Sciatic nerve (tissue), 2 donors: ENCODE results near the gene PC. TPM values are rescaled to one million over a fixed set of nuclear protein-coding genes. Genes with fewer than 3 reads are reported as not detected.
"Not testable (repeated sequence)": the region's sequence is repeated elsewhere in the genome, so short reads cannot be mapped to it uniquely, and the experiment has no call there.

Source experiments
- ATAC-seq: fragments of 200-7000 bp; cut with Tn5 transposase; one replicate; pipeline ENCODE4 v1.9.1; 2020; ENCODE audit warnings: mild to moderate bottlenecking, moderate library complexity
- DNase-seq: peaks from one replicate; pipeline ENCODE4 v3.0.0-alpha.2; 2020; ENCODE audit warnings: low spot score
- intact Hi-C: fragments of 100-400 bp; cut with DNase I; formaldehyde crosslinking; loops from one replicate; pipeline ENCODE4 v1.14.2; 2022
- total RNA-seq: library from RNA; stranded (reverse); fragmentation: NEBNext Ultra II Directional; extraction: Animal tissue kit (Norgen Biotek cat#: 25700); gene quantifications from one replicate; pipeline ENCODE4 v1.2.1, GENCODE V29; 2021
- donor health status: DM: no; HTN: no; CAD: no.
- donor health status: DM: no; HTN: no; CAD: no.

Gene PC
- total RNA-seq, 1 donor from 2014 or later: 103 TPM

DNA sequence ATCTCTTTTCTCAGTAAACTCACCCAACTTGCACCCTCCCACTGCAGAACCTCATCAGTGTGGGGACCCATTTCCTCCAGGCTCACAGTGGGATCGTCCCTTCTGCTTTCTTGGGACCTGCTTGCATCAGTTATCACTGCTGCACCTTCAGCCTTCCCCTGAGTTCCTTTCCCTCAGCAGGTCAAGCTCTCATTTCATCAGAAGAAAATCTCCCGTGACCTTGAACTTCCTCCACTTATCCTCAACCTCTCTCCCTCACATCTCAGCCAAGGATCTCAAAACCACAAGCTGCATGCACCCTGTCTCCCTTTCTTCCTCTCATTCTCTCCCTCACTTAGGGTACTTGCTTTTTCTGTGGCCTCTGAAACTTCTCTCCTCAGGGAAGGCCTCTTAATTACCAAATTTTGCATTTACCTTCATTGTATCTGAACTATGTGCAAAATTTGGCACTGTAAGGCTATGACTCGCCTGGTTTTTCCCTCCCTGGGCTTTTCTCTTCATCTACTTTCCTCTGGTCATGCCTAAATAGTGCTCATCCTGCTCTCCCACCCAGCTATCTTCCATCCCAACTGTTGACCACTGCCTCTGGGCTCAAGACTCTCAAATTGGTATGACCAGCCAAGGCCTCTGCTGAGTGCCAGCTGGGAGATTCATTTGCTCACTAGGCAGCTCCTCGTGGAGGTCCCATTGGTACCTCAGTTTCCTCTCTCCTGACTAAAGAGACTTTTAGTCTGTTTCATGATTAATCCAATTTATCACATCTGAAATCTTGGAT is 117.7 kb downstream of the PC start:
- intact Hi-C loops: no loop called here
- DNase-seq (no peak), ATAC-seq (no peak)

DNA sequence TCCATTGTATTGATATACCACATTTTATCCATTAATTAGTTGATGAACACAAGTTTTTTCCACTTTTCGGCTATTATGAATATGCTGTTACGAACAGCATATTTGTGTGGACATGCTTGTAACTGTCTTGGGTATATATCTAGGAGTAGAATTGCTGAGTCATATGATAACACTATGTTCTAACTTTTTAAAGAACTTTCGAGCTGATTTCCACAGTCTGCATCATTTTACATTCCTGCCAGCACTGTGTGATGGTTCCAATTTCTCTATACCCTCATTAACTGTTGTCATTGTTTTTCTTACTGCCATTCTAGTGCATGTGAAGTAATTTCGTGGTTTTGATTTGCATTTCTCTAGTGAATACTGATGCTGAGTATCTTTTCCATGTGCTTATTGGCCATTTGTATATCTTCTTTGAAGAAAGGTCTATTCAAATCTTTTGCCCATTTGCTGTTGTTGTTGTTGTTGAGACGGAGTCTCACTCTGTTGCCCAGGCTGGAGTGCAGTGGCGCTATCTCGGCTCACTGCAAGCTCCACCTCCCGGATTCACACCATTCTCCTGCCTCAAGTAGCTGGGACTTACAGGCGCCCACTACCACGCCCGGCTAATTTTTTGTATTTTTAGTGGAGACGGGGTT is 122.3 kb downstream of the PC start:
- DNase-seq: no peak
- no peak for ATAC-seq
- intact Hi-C loops: loop anchor here (5.0 to 10.0 kb wide), 2 partner anchors 139 to 401 kb away; partner anchors contain the start of gene MRPL11

DNA sequence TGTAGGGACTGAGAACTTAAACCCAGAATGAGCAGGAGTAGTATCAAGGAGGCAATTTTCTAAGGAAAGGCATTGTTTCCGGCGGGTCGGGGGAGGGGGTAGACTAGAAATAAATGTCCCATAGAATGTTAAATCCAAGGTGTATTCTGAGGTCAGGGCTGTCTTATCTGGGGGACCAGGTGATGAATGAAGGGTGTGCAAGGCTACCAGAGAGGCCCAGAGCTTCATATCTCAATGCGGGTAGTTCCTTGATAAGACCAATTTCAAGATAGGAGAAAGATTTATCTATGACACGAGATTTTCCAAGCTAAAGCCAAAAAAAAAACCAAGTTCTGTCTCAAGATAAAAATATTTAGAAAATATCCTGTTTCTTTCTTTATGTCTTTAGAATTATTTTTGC is 123.2 kb downstream of the PC start:
- ATAC-seq: no peak
- intact Hi-C loops: loop anchor here (5.0 to 10.0 kb wide), 2 partner anchors 138 to 400 kb away; partner anchors contain the start of gene MRPL11
- no peak for DNase-seq

DNA sequence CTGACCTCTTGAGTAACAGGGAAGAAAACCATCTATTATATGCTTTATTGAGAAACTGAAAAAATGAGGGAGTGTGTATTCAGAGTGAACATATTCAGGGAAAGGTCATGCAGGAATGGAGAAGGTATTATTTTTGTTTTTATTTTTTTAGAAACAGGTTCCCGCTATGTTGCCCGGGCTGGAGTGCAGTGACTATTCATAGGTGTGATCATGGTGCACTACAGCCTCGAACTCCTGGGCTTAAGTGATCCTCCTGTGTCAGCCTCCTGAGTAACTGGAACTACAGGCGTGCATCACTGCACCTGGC is 123.7 kb downstream of the PC start:
- ATAC-seq (no peak), DNase-seq (no peak)
- intact Hi-C loops: loop anchor here (10.0 kb wide), 1 partner anchor 400 kb away; the partner anchor contains the start of gene MRPL11

DNA sequence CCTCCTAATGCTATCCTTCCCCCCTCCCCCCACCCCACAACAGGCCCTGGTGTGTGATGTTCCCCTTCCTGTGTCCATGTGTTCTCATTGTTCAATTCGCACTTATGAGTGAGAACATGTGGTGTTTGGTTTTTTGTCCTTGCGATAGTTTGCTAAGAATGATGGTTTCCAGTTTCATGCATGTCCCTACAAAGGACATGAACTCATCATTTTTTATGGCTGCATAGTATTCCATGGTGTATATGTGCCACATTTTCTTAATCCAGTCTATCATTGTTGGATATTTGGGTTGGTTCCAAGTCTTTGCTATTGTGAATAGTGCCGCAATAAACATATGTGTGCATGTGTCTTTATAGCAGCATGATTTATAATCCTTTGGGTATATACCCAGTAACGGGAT is 133.6 kb downstream of the PC start:
- ATAC-seq, intact Hi-C loops, DNase-seq: not testable (repeated sequence)

DNA sequence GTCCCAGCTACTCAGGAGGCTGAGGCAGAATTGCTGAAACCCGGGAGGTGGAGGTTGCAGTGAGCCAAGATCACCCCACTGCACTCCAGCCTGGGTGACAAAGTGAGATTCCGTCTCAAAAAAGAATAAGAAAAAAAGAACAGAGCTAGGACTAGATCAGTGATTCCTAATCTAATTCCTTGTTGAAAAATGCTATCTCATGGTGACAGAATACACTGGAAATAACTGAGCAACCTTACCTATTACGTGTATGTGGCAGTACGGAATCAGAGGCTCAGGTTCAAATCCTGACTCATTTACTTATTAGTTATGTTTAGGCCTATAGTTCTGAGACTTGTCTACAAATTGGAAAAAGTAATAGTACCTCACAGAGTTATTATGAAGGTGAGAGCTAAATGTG is 134.5 kb downstream of the PC start:
- intact Hi-C loops: no loop called here
- DNase-seq (no peak), ATAC-seq (no peak)

DNA sequence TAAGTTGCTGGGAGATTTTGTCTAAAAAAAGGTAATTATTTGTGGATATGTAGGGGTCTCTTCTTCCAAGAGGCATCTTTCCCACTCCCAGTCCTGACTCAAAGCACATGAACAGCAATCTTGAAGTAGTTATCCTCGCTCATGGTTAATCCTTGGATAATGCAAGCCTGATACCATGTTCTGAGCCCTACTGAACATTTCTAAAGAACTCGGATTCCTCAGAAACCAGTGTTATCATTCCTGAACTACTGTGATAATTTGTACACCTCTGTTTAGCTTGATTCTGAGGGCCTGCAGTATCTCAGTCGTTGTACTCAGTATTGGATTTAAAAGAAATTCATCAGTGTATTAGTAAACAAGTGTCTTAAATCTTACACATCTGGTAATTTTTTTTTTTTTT is 137.3 kb downstream of the PC start:
- ATAC-seq: no peak
- DNase-seq: no peak
- intact Hi-C loops: no loop called here

DNA sequence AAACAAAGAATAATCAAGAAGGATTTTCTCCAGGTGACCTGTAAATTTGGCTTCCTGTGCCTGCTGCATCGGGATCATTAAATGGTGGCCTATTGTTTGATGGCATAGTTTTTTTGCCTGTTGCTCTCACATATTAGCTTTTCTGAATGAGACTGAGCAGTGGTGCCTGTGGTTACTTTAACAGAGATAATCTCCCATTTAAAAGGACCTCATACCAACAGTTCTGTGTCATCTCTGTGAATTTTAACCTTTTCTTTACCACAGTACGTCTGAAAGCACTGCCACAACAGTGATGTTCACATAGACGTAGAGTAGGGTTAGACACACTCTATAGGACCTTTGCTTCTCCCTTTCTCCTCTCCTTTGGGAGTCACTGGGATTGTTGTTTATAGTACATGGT is 137.8 kb downstream of the PC start:
- DNase-seq (no peak), ATAC-seq (no peak)
- intact Hi-C loops: no loop called here

DNA sequence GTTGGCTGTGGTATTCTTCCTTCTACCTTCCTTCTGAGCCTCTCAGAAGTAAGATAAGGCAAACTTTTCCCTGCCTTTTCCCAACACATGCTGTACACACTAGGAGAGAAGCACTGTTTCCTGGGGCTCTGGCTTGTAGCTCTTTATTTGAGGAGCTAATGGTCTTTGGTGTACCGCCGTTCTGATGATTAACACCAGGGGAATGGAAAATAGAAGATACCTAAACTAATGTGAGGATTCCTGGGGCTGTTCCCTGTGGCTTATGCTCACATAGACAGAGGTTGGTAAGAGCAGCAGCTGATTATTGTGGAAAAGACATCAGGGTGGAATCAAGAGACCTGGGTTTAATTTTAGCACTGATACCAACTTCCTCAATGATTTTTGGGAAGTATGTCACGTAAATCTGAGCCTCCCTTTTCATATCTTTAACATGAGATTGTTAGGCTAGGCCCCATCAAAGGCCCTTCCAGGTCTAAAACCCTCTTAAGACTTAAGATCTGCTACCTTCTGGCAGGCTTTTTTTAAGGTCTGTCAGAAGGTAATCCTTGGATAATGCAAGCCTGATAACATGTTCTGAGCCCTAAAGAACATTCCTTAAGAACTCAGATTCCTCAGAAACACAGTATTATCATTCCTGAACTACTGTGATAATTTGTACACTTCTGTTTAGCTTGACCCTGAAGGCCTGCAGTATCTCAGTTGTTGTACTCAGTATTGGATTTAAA is 139.8 kb downstream of the PC start:
- ATAC-seq: no peak
- intact Hi-C loops: no loop called here
- DNase-seq: no peak

DNA sequence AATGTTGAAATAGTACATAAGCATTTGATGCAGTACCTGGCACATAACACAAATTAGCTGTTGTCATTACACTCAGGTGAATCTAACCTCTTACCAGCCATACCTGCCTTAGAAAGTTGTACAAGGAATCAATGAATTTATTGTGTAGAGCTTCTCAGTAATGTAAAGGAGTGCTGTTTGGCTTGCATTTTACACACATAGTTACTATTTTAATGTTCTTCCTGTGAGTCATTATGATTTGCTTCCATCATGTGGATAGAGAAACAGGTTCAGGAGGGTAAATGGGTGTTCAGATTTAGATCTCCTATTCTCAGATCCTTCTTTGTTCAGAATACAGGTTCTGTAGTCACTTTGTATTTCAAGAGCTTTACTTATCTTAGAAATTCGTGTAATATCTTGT is 142.5 kb downstream of the PC start:
- intact Hi-C loops: no loop called here
- DNase-seq: no peak
- ATAC-seq: no peak

DNA sequence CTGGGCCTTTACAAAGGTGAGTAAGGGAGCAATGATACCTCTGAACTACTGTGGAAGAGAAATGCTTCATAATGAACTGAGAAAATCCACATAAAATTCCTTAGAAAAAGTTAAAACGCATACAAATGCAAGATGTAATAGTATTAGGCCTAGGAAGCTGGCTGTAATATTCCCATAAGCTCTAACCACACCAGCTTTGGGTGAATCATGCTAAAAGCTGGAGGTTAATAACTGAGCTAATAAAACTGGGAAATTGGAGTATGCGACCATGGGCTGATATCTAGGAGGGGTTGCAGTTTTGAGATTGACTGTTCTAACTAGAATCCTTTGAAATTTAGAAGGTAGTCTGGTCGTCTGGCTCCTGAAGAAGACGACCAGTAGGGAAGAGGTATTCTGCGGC is 143.5 kb downstream of the PC start:
- ATAC-seq (no peak), DNase-seq (no peak)
- intact Hi-C loops: no loop called here

DNA sequence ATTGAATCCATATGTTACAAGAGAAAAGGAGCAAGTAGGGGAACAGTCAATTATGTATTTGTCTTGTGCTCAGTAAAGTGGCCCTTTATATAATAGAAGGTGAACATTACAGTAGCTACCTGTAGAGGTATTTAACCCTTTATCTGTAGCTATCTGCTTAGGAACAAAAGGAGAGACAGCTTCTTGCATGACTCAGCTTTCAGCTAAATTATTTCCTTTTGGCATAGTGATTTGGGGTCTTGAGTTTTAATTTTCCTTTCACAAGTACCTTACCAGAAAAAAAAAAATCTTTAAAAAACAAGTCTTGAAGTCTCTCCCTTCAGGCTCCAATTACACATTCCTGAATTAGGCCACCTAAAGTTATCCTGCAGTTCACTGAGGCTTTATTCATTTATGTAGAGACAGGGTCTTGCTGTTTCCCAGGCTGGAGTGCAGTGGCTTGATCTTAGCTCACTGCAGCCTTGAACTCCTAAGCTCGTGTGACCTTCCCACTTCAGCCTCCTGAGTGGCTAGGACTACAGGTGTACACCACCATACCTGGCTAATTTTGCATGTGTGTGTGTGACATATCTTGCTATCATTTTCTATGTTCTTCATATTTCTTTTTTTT is 147.5 kb downstream of the PC start:
- intact Hi-C loops: no loop called here
- ATAC-seq: no peak
- DNase-seq: no peak

DNA sequence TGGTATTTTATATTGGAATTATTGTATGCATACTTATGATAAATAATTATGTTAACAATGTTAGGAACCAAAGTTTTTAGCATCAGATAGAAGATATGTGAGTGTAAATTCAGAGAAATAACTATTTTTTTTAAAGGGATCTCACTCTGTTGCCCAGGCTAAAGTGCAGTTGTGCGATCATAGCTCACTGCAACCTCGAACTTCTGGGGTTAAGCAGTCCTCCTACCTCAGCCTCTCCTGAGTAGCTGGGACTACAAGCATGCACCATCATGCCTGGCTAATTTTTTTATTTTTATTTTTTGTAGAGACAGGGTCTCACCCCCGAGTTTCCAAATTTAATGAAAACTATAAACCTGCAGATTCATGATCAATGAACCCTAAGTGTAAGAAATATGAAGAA is 148.6 kb downstream of the PC start:
- ATAC-seq (no peak), DNase-seq (no peak)
- intact Hi-C loops: no loop called here

DNA sequence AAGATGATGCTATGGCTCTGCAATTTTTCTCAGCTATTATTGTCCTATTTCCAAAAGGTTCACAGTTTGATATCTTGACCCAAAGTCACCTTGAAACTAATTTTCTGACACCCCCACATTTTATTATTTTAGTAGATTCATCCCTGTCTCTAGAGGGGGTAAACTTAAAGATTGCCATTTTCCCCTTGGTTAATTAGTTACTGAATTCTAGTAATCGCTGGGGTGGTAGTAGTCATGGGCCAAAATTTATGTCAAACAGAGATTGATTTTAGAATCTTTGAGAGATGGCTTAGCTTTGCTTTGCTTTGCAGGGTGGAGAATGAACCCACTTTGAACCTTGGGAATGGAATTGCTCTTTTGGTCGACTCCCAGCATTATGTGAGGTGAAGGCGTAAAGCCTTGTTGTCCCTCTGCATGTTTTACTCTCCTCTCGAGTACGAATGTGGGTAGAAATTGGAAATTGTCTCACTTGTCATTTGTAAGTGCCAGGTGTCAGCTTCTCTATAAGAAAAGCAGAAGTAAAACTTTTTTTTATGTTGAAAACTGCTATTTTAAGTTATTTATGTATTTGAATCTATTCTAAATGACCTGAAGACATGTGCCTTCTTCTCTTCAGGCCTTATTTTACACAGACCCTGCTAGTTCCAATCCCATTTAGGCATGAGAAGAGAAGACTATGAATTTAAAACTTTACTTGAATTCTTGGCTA is 157.3 kb downstream of the PC start:
- DNase-seq (no peak), ATAC-seq (no peak)
- intact Hi-C loops: no loop called here

DNA sequence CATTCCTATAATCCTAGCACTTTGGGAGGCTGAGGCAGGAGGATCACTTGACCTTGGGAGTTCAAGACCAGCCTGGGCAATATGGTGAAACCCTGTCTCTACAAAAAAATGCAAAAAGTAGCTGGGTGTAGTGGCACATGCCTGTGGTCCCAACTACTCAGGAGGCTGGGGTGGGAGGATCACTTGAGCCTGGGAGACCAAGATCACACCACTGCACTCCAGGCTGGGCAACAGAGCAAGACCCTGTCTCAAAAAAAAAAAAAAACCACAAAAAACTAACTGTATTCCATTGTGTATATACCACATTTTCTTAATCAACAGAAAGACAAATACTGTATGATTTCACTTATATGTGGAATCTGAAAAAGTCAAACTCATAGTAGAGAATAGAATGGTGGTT is 158.4 kb downstream of the PC start:
- intact Hi-C loops, DNase-seq, ATAC-seq: not testable (repeated sequence)
